Body of pancreas (tissue), 4 donors: ENCODE measurements around the gene TCHP.

Source experiments
- POLR2A ChIP-seq, 3 donors: fragments of 450-650 bp; IDR thresholded peaks; one replicate each; pipeline ENCODE4 v1.6.1; 2016; ENCODE audit warnings: antibody characterized with exemption in 3 of 3, mild to moderate bottlenecking in 2 of 3
- TF ChIP-seq, protein P1 (sequence below), 7 experiments: fragments of 450-650 bp in 4 of 7; fragments of 200-600 bp in 3 of 7; sonication (generic) in 3 of 7; IDR thresholded peaks; one replicate each; pipeline ENCODE4 v1.5.1; 2016 to 2019; ENCODE audit warnings: antibody characterized with exemption in 7 of 7

DNA sequence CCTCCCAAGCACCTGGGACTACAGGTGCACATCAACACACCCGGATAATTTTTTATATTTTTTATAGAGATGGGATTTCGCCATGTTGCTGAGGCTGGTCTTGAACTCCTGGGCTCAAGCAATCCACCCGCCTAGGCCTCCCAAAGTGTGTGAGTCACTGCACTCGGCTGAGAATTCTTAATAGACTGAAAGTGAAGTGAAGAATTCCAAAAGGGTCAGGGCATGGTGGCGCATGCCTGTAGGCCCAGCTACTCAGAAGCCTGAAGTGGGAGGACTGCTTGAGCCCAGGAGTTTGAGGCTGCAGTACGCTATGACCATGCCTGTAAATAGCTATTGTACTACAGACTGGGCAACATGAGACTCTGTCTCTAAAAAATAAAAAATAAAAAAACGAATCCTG, 43.7 kb downstream of the TCHP start:
- TF ChIP-seq, protein P1, sequence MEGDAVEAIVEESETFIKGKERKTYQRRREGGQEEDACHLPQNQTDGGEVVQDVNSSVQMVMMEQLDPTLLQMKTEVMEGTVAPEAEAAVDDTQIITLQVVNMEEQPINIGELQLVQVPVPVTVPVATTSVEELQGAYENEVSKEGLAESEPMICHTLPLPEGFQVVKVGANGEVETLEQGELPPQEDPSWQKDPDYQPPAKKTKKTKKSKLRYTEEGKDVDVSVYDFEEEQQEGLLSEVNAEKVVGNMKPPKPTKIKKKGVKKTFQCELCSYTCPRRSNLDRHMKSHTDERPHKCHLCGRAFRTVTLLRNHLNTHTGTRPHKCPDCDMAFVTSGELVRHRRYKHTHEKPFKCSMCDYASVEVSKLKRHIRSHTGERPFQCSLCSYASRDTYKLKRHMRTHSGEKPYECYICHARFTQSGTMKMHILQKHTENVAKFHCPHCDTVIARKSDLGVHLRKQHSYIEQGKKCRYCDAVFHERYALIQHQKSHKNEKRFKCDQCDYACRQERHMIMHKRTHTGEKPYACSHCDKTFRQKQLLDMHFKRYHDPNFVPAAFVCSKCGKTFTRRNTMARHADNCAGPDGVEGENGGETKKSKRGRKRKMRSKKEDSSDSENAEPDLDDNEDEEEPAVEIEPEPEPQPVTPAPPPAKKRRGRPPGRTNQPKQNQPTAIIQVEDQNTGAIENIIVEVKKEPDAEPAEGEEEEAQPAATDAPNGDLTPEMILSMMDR (IDR thresholded peaks at IDR 0.05): no peak
- TF ChIP-seq POLR2A (IDR thresholded peaks at IDR 0.05): no peak
